ENCODE data around the gene TMEM234. TPM values are rescaled to one million over a fixed set of nuclear protein-coding genes. Genes with fewer than 3 reads are reported as not detected.

The TMEM234 gene
- 6.6 TPM for polyA plus RNA-seq (2012; ENCODE audit: insufficient read length, low read depth)

GRCh38 chr1:32221980-32222755 lies at the start of gene TMEM234, which contains the start of gene EIF3I:
Gene TMEM234, minus strand, starts transcription at chr1:32222353. Its CDS starts 31 bp downstream, at chr1:32222322.
Gene EIF3I, plus strand, starts transcription at chr1:32222407. Its CDS starts 35 bp downstream, at chr1:32222442.
- peak; percentile 94 for TF ChIP-seq POLR2AphosphoS5 (IDR thresholded peaks at IDR 0.05; ENCODE audit: low read depth, low read length)
- peak; percentile 87 for TF ChIP-seq TAF1 (IDR thresholded peaks at IDR 0.05; ENCODE audit: borderline replicate concordance, insufficient read depth, low read length)
- no peak for TF ChIP-seq FOXP2 (optimal IDR thresholded peaks at IDR 0.05; ENCODE audit: borderline replicate concordance, extremely low read depth, extremely low read length, insufficient read depth)
- no peak for TF ChIP-seq REST (IDR thresholded peaks at IDR 0.05; ENCODE audit: insufficient read depth in 1 of 2, low read depth in 2 of 2, low read length in 2 of 2)
- TF ChIP-seq SIN3A (IDR thresholded peaks at IDR 0.05; ENCODE audit: borderline replicate concordance, insufficient read depth, low read length), result no peak

GRCh38 chr1:32269744-32270143 lies 47.6 kb upstream of the TMEM234 start:
- TF ChIP-seq POLR2AphosphoS5 (IDR thresholded peaks at IDR 0.05; ENCODE audit: low read depth, low read length) (no peak), FOXP2 (optimal IDR thresholded peaks at IDR 0.05; ENCODE audit: borderline replicate concordance, extremely low read depth, extremely low read length, insufficient read depth) (no peak)

- no peak for TF ChIP-seq POLR2AphosphoS5 (IDR thresholded peaks at IDR 0.05; ENCODE audit: low read depth, low read length)
- no peak for TF ChIP-seq FOXP2 (optimal IDR thresholded peaks at IDR 0.05; ENCODE audit: borderline replicate concordance, extremely low read depth, extremely low read length, insufficient read depth)
- TF ChIP-seq TAF1 (IDR thresholded peaks at IDR 0.05; ENCODE audit: borderline replicate concordance, insufficient read depth, low read length), result no peak
- TF ChIP-seq SIN3A (IDR thresholded peaks at IDR 0.05; ENCODE audit: borderline replicate concordance, insufficient read depth, low read length), result no peak
- no peak for TF ChIP-seq REST (IDR thresholded peaks at IDR 0.05; ENCODE audit: insufficient read depth in 1 of 2, low read depth in 2 of 2, low read length in 2 of 2)
These were observed 44.9 kb upstream of the TMEM234 start for GRCh38 chr1:32266921-32267591.

GRCh38 chr1:32265846-32266245 lies 43.7 kb upstream of the TMEM234 start:
- TF ChIP-seq TAF1 (IDR thresholded peaks at IDR 0.05; ENCODE audit: borderline replicate concordance, insufficient read depth, low read length) (no peak), REST (IDR thresholded peaks at IDR 0.05; ENCODE audit: insufficient read depth in 1 of 2, low read depth in 2 of 2, low read length in 2 of 2) (no peak), FOXP2 (optimal IDR thresholded peaks at IDR 0.05; ENCODE audit: borderline replicate concordance, extremely low read depth, extremely low read length, insufficient read depth) (no peak), SIN3A (IDR thresholded peaks at IDR 0.05; ENCODE audit: borderline replicate concordance, insufficient read depth, low read length) (no peak)

GRCh38 chr1:32263744-32264143 lies 41.6 kb upstream of the TMEM234 start:
- TF ChIP-seq TAF1 (IDR thresholded peaks at IDR 0.05; ENCODE audit: borderline replicate concordance, insufficient read depth, low read length), result no peak
- TF ChIP-seq POLR2AphosphoS5 (IDR thresholded peaks at IDR 0.05; ENCODE audit: low read depth, low read length), result no peak
- TF ChIP-seq FOXP2 (optimal IDR thresholded peaks at IDR 0.05; ENCODE audit: borderline replicate concordance, extremely low read depth, extremely low read length, insufficient read depth), result no peak
- no peak for TF ChIP-seq REST (IDR thresholded peaks at IDR 0.05; ENCODE audit: insufficient read depth in 1 of 2, low read depth in 2 of 2, low read length in 2 of 2)
- TF ChIP-seq SIN3A (IDR thresholded peaks at IDR 0.05; ENCODE audit: borderline replicate concordance, insufficient read depth, low read length), result no peak
